ENCODE measurements around the gene NLGN1.

- no peak for TF ChIP-seq POLR2AphosphoS5 (IDR thresholded peaks at IDR 0.05)
- no peak for TF ChIP-seq CTCF (IDR thresholded peaks at IDR 0.05)
- no peak for TF ChIP-seq EP300 (IDR thresholded peaks at IDR 0.05)
- no peak for TF ChIP-seq POLR2A (IDR thresholded peaks at IDR 0.05; ENCODE audit: low read depth)
These were observed 18.5 kb downstream of the NLGN1 start for GRCh38 chr3:173416070-173416469.
